ENCODE data around the gene PRPF18.

PRPF18 gene

DNA sequence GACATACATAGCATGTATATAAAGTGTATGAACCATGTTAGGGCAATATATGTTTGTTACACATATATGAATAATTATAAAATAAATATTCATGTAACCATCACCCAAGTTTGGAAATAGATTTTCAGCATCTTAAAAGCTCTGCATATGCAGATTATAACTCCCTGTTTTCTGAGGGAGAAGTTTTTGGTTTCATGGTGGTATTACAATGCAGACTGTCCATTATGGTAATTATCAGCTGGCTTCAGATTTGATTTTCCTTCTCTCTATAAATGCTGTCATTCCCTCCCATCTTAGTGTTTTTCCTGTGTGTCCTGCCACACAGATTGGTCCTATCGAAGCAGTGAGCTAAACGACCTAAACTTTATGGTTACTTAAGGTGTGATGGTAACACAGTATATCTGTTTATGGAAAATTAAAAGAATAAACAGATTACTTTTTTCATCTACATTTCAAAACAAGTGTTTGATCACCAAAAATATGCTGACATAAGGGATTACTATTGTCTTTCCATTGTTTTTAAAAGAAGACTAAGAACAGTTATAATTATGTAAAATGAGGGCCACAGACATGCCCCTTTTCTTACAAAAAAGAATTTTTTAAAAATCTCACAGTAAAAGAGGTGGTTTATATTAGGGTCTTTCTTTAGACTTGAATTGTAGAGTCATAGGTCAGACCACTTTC lies 17.7 kb downstream of the PRPF18 start:
- no peak for DNase-seq (ENCODE audit: low read depth)

DNA sequence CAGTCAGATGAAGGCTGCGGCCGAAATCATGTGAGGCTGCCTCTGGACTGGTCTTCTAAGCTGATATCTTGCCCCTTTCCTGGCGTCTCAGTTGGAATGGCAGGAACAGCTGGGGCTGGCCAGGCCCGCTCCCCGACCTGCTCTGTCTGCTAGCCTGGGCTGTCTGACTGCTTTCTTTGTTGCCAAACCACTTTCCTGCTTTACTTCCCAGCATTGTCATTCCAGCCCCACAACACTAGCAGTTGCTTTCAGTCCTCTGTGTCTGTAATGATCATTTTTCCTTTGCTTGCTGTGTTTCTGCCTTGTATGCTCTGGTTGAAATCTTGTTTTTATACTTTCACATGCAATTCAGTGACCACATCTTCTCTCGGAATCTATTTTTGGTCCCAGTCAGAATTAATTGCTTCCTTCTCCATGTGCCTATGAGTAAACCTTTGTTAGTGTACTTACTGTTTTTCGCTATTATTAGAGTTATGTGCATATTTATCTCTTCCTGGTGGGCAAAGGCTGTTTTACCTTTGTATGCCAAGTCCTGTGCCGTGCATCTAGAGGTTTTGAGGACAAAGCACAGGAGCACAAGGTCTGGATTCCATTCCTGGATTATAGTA lies 21.6 kb downstream of the PRPF18 start:
- DNase-seq (ENCODE audit: low read depth), result peak; percentile 23

DNA sequence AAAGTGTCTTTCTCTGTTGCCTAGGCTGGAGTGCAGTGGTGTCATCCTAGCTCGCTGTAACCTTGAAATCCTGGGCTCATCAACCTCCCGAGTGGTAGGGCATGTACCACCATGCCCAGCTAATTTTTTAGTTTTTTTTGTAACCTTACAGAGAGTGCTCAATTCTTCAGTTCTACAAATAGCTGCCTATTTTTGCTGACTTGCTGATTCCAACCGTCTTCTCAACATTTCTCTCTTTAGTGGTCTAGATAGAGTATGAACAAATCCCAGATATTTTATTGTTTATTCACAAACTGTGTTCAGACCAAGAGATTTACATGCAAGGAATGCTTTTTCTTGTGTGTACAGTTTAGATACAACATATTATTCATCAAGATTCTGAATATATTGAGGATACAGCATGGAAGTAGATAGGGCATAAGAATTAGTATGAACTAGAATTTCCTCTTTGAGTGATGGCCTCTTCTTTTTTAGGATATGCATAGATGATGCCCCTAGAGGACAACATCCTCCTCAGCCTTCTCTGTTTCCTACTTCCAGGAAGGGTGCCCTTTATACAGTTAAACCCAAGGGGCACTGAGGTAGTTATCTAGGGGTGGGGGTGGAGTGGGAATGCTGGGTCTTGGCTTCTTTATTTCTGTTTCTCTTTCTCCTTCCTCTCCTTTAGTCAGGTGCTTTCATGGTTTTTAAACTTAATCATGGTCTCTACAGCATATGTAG lies 26.0 kb downstream of the PRPF18 start:
- DNase-seq (ENCODE audit: low read depth), result no peak

DNA sequence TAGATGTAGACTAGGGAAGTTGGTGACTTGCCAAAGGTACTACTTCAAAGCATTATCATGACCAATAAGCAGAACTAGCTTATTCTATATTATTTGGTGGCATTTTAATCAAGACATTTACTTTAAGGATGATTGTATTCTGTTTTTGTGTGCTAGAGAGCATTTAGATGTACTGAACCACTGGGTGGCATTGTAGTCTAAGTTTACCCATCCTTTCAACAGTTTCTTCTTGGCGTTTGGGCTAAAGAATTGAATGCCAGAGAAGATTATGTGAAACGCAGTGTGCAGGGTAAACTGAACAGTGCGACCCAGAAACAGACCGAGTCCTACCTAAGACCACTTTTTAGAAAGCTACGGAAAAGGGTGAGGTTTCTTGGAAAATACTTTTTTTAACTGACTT lies 26.8 kb downstream of the PRPF18 start:
- peak; percentile 59 for DNase-seq (ENCODE audit: low read depth)

DNA sequence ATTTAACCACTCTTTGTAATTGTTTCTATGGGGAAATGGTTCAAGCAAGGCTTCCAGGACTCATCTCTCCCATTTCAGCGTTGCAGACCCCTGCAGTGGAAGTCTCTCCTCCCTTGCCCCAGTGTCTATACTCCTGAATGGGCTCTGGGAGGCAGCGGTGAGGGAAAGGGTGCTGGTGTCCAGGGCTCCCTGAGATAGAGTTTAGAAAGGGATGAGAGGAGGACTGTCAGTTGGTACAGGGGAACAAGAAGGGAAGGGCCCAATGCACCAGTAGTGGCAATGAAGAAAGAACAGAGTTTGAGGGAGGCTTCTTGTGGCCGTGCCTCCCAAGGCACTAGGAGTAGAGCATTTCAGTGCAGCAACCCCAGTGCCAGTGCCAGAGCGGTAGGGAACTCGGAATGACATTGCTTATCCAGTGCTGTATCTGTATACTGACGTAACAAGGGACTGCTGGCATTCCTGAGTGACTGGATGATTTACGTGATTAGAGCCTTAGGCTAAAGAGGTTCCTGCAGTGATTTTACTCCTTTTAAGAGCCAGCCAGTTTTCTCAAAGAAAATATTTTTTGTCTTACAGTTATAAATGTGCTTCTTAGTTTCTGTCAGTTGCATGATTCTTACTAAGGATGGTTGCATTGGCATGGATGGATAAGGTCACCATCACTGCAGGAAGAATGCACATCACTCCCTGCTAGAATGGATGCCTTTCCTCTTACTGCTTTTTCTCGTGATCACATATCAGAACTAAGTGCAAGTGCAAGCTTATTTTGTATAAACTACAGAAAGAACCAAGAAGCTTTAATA lies 28.0 kb downstream of the PRPF18 start:
- peak; percentile 73 for DNase-seq (ENCODE audit: low read depth)

DNA sequence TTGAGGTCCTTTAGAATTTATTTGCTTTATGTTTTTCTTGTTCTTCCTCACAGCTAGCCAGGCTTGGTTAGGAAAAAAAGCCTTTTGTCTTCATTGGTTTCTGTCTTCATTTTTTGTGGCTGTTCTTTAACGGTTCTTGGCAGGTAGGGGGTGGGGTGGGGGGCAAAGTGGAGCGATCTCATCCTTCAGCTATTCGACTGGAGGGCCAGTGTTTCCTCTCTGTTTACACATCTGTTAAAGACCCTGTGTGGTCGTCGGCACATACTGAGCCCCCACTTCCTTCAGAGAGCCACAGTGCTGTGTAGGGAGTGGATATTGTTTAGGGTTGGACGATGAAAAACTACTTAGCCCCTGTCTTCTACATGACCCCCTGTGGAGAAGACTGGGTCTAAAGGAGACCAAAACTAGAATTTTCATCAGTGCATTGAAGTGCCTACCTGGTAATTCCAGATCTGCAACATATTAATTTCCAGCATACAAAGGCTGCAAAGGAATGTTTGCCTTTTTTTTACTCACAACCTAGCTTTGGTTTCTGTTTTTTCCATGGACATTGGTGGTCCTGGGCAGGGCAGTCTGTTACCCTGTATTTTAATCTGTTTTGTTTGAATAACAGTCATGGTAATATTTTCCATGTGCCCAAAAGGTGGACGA lies 29.0 kb downstream of the PRPF18 start:
- DNase-seq (ENCODE audit: low read depth), result no peak

DNA sequence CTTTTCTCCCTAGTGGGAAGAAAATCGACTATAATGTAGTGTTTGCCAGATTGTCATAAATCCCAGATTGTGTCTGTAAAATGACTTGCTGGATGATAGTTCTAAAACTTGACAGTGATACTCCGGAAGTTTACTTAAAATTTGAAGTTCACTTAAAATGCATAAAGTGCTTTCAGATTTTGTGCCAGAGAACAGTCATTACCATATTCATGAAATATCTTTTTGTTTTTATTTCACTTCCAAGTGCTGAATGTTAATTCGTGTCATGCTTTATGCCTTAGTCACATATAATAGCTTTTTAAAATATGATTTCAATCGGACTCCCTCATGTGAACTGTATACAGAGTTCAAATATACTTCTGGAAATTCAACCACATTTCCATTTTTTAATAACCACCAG lies 30.4 kb downstream of the PRPF18 start:
- DNase-seq (ENCODE audit: low read depth), result no peak

DNA sequence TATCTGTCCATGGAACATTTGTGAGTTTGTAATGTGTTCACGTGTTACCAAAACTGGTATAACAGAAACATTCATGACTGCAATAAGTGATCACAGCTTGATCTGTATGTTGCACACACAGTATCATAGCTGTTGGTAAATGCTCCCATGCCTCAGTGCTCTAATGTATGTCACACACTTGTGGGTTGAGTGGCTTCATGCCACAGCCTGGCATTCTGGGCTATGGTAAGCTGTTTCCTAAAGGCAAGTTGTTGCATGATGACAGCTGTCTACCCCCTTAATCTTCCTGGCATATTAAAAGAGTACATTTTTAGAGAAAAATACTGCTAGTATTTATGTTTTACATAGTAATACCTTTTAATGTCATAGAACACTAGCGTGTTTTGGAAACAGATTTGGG lies 35.2 kb downstream of the PRPF18 start:
- no peak for DNase-seq (ENCODE audit: low read depth)

DNA sequence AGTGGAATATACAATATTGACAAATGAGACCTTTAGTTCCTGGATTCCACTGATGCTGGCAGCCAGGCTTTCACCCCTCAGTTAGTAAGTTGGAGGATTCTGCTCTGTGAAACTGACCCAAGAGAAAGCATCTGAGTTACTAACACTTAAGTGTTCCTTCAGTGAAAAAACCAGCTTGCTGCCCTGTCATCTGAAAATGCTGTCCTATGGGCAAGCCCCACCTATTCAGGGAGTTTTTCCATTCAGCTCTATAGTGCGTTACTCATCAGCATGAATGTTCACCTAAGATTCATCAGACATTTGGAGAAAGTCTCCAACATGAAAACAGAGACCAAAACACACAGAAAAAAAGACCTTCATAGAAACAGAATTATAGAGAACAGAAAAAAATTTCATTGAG lies 37.9 kb downstream of the PRPF18 start:
- DNase-seq (ENCODE audit: low read depth), result no peak

DNA sequence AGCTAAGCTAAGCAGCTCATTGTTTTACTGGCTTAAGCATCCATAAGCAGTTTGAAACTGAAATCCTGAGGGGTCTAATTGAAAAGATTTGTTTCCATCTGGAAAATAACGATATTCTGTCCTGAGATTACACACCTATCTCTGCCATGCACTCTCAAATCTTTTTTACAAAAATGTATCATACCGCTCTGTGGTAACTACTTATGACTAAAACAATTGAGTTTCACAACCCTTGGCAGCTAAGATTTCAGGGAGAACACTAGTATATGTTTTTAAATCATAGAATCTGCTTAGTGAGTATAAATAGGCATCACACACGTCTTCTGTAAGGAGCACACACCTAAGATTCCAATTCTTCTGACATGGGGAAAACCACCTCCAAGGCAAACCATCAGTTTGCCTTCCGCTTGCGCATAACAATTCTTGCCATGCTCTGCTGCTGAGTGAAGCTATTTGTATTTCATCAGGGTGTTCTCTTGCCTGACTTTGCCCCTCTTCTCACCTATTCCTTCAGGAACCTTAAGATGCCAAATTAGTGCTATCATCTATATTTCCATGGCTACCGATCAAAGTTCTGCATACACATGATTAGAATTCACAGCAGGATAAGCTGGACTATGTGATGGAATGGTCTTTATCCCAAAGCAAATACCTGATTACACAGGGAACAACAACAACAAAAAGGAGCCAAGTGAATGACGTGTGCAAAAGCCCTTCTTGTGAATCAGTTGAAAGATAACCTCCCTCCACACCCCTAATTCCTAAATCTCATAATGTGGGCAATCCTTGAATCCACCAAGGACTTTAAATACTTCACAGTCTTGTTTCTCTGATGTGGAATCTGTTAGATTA lies 40.9 kb downstream of the PRPF18 start:
- peak; percentile 69 for DNase-seq (ENCODE audit: low read depth)

DNA sequence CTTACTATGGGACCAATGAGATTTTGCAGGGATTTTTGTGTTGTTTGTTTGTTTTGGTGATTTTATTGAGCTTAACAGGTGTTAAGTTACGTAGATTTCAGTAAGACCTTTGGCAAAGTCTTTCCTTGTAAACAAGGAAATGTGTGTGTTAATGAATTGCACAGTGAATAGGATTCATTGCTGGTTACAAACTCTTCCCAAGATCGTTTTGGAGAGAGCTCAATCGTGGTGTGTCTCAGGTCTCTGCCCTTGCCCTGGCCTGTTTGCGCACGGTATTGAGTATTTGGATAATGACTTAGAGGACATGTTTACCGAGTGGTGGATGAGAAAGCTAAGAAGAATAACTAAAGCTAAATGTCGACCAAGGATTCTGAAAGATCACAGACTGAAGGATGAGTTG lies 41.9 kb downstream of the PRPF18 start:
- DNase-seq (ENCODE audit: low read depth), result no peak

DNA sequence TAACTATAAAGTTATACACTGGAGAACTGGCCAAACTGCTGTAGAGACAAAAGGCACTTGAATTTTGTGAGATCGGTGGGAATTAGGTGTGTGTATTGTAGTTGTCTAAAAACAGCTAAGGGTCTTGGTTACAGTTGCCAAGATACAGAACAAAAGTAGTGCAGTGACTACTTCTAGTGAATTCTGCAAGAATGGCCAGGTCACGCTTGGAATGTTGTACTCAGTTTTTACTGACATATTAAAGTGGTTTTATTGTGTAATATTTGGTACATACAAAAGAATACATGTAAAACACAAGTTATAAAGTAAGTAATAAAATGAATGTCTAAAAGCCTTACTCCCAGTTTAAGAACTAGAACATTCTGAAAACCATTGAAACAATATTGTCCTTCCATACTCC lies 42.4 kb downstream of the PRPF18 start:
- peak; percentile 36 for DNase-seq (ENCODE audit: low read depth)

DNA sequence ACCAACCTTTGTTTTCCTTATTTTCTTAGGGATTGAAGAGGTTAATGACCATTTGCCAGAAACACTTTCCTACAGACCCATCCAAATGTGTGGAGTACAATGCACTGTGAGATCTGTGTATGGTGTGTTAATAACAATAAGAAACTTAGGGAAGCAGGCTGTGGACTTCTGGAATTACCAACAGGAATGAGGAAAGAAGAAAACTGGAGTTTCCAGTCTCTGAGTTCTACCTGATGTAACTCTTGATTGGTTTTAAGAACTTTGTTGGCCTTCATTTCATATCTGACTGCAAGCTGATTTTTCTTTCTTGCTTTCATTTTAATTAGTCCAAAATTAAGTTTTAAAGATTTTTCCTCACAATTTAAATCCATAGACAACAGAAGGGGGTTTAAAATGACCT lies 43.5 kb downstream of the PRPF18 start:
- DNase-seq (ENCODE audit: low read depth), result no peak

DNA sequence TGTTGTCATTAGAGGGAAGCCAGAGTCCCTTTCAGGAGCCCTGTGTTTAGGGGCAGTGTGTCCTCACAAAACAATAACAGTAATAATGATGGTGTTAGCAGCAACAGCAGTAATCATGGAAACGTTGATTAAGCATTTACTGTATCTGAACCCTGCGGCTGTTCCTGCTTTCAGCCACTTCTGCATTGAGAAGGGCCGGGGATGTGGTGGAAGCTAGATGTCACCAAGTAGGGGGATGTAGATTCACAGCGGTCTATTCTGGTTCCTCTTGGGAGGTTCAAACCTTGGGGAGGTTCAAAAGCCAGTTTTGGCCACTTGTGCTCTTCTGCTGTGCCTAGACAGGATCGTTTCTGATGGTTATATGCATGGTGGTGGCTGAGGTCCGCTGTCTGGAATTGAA lies 44.8 kb downstream of the PRPF18 start:
- no peak for DNase-seq (ENCODE audit: low read depth)

DNA sequence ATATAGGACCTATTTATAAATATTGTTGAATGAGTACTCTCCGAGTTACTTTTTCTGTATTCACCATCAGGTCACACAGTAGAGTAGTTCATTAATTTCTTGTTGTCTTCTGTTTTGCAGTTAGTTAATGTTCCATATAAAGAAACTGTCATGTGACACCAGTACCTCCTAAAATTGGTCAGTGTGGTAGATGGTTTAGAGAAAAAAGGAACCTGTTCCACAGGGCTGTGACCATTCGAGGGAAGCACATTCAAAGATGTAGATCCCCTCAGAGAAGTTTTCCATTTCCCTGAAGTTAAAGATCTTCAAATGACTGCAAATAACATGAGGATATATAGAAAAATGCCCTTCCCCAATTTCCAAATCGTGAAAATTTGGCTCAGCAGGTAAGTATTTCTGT lies 45.7 kb downstream of the PRPF18 start:
- DNase-seq (ENCODE audit: low read depth), result no peak

DNA sequence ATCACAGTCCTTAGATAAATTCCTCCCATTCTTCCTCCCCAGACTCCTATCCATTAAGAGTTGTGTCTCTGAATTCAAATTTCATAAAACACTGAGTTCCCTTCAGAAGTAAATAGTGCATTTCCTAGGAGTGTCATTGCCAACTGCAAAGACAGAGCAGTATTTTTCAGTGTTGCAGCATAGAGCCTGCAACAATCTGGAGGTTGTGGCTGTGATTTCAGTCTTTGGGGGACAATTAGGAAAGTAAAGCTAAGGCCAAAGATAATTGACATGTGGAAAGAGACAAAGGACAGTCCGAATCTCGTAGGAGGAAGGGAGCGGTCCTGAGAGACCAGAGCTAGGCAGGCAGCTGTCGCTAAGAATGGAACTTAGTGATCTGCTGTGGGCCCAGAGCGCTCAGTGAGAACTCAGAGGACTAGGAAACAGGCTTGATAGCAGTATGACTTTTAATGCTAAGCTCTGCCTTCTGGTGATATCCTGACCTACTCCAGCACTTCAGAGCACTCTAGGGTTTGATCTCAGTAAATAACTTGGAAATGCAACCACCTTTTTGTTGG lies 46.2 kb downstream of the PRPF18 start:
- no peak for DNase-seq (ENCODE audit: low read depth)

DNA sequence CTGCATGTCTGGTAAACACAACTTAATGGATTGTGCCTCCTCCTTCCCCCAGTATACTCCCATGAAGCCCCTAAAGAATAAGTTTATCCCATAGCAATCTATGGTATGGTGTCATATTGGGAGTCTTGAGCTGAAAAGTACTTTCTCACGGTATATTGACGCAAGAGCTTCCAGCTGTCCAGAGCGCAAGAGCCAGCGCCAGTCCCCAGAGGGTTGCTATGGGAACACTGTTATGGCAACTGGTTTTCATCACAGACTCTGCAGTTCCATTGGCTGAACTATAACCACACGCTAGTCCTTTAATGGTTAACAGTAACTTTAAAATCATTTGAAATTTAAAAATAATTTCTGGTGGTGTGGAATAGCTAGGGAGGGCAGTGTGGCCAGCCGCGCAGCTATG lies 46.9 kb downstream of the PRPF18 start:
- DNase-seq (ENCODE audit: low read depth), result peak; percentile 93

DNA sequence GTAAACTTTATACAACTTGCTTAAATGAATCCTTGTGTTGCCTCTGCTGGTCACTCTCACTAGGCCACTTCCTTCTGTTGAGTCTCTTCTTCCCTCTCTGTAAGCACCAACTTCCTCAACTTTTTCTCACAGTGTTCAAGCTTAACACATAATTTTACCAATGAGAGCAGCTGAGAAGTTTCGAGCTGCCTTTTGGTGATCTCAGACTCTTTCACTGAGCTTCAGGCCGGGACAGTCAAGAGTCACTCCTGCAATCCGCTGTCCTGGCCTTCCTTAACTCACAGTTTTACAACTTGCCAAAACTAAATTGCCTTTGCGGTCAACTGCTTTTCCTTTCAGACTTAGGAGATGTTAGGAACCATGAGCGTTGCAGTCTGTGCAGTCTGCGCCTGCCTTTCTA lies 47.4 kb downstream of the PRPF18 start:
- DNase-seq (ENCODE audit: low read depth), result no peak

DNA sequence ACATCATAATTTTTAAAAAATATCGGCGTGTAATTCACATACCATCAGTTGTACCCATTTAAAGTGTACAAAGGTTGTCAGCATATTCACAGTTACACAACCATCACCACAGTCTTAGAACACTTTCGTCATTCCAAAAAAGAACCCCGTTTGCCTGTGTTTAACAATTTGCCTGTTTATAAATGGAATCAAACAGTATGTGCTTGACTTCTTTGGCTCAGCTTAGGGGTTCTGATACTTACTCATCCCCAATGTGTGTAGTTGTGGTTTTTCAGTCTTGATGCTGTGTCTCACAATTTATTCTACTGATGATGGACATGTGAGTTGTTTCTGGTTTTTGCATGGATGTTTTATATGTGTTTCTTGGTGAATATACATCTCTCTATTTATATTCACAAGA lies 50.0 kb downstream of the PRPF18 start:
- no peak for DNase-seq (ENCODE audit: low read depth)

DNA sequence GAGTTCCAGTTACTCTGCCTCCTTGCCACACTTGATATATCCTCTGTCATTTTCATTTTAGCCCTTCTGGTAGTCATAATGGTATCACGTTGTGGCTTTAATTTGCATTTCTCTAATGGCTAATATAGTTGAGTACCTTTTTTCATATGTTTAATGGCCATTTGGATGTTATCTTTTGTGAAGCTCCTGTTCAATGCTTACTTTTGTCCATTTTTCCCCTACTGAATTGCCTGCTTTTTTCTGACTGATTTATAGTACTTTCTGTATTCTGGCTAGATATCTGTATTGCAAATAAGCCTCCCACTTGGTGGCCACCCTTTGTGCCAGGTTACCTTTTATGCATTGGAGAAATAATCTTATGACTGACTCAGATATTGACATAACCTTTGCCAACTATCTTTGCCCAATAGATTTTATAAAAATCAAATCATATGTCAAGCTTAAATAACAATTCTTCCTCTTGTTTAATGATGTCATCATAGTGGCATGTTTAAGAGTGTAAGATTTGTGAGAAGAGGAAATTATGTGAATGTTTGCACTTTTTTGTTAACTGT lies 50.6 kb downstream of the PRPF18 start:
- DNase-seq (ENCODE audit: low read depth), result no peak

DNA sequence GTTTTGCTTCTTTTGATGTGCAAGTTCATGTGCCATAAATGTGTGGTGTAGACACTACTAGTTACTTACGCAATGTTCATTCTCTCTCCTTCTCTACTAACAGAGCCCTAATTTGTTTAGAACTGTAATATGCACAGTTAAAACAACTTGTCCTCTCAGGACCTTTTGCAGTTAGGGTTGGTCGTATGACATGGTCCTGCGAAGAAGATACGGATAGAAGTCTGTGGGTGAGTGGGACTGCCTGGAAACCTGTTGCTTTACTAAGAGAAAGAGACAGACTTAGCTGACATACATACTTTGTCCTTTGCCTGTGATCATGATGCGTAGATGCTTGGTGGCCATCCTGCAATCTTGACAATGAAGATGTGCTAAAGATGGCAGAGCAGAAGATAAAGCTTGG lies 51.1 kb downstream of the PRPF18 start:
- no peak for DNase-seq (ENCODE audit: low read depth)
